C4-2B (cell line): Measurements from ENCODE around the gene RAD18.

Source experiments
- H3K27ac ChIP-seq: fragments of 450-650 bp; 2 replicates; pipeline ENCODE4 v1.5.1; 2017
- ZFX ChIP-seq: fragments of 450-650 bp; IDR thresholded peaks from 2 replicates; pipeline ENCODE4 v1.6.1; 2017
- TF ChIP-seq, protein P1 (sequence below): fragments of 450-650 bp; conservative IDR thresholded peaks from 2 replicates; pipeline ENCODE4 v1.5.1; 2017; ENCODE audit warnings: mild to moderate bottlenecking

RAD18 gene

DNA sequence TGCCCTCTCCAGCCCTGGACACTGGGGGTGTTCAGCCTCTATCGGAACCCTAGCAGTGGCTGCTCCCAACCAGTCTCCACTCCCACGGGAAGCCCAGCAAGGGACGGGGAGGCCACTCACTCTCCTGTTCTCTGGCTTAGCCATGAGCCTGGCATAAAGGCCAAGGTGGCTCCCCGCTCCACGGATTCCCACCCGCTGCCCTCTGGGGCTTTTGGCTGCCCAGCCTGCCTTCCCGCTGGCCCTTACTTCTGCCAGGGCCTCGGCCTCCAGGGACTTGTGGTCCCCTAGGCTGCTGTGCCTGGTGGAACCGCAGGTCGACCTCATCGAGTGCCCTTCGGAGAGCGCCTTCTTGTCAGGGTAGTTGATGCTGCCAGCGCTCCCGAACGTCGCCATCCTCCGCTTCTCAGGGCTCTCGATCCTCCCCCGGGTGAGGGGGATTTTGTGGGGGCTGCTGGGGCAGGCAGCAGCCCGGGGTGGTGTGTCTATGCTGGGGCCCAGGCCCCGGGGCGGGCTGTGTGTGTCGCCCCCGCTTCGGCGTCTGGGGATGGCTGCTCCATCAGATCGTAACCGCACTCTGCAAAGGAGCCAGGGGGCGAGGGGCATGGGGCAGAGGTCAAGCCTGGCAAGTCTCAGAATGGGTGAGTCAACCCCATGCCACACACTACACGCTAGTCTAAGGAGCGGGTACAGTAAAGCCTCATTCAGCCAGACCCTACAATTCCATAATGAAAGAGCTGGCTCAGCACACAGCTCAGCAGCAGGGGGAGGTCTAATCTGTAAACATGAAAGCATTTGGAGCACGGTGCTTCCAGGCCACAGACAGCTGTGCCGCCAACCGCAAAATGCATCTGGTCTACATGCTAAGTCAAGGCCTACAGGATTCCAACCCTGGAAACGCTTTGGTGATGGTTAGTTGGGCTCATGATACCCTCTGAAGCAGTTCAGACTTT lies 27.3 kb upstream of the RAD18 start:
- H3K27ac ChIP-seq: no peak overlapping the region
- TF ChIP-seq, protein P1, sequence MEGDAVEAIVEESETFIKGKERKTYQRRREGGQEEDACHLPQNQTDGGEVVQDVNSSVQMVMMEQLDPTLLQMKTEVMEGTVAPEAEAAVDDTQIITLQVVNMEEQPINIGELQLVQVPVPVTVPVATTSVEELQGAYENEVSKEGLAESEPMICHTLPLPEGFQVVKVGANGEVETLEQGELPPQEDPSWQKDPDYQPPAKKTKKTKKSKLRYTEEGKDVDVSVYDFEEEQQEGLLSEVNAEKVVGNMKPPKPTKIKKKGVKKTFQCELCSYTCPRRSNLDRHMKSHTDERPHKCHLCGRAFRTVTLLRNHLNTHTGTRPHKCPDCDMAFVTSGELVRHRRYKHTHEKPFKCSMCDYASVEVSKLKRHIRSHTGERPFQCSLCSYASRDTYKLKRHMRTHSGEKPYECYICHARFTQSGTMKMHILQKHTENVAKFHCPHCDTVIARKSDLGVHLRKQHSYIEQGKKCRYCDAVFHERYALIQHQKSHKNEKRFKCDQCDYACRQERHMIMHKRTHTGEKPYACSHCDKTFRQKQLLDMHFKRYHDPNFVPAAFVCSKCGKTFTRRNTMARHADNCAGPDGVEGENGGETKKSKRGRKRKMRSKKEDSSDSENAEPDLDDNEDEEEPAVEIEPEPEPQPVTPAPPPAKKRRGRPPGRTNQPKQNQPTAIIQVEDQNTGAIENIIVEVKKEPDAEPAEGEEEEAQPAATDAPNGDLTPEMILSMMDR: no peak
- TF ChIP-seq ZFX: no peak

DNA sequence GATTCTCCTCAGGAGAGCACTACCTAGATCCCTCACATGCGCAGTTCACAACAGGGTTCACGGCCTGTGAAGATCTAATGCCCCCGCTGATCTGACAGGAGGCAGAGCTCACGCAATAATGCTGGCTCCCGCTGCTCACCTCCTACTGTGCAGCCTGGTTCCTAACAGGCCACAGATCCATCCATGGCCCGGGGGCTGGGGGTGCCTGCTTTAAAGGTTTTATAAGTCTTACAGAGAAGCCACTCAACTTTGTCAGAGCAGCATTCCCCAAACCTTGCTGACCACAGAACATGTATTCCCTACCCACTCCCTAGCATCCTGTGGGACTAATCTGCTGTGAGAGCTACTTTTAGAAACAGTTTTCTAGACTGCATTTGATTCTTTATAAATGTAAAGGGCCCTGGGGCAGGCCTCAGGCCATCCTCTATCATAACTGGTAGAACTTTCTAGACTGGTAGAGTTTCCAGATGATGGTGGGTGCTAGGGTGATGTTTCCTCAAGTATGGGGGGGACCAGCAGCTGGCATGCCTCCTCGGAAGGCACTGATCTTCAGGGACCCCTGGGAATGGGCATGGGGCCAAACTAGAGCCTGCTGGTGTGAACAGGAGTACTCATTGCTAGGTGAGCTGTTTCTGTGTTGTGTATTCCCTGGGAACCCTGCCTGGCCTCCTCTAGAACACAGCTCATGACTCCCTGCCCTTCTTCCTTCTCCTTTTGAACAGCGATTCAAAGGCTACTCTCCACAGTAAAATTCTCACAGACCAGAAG lies 25.7 kb upstream of the RAD18 start:
- TF ChIP-seq ZFX: no peak
- TF ChIP-seq, protein P1: no peak
- H3K27ac ChIP-seq: no peak overlapping the region

DNA sequence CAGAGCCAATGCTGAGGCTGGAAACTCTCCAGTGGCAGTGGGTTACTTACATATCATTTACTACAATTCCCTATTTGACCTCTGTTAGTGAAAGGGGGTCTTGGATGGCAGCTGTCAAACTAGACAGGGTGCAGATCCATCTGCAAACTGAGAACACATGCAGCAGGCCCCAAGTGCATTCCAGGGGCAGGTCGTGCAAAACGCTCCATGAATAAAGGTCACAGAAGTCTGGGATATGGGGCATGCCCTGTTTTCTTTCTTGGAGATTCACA lies 25.0 kb upstream of the RAD18 start:
- H3K27ac ChIP-seq: no peak overlapping the region
- TF ChIP-seq, protein P1: no peak
- TF ChIP-seq ZFX: no peak

DNA sequence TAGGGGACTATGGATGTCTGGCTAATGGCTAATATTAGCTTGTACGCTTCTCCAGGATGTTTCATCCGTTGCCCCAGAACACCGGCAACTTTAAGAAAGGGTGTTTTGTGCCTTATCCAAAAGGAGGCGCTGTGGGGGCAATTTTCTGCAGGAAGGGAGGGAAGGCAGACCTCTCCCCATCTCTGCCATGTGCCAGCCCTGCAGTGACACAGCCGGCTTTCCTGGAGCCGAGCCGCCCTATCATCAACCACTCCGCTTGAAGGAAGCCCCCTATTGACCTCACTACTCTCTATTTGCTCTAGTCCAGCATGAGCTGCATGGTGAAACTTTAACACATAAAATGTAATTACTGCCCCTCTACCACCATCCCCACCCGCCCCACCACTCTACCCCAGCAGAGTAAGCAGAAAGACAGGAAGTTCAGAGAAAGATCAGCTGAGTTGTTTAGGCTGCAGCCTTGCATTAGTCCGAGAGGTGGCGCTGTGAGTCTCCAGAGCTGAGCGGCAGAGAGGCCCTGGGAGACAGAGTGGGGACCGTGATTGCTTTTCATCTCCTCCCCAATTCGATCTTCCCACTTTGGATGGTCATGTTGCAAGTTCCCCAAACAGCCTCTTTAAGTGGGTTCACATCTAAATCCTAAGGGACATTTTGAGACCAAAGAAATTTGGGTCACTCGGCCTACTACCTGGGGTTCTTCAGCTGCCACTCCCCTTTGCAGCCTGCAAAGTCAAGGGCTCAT lies 24.5 kb upstream of the RAD18 start:
- no peak overlapping the region for H3K27ac ChIP-seq
- TF ChIP-seq, protein P1: peak; percentile 87
- TF ChIP-seq ZFX: no peak

DNA sequence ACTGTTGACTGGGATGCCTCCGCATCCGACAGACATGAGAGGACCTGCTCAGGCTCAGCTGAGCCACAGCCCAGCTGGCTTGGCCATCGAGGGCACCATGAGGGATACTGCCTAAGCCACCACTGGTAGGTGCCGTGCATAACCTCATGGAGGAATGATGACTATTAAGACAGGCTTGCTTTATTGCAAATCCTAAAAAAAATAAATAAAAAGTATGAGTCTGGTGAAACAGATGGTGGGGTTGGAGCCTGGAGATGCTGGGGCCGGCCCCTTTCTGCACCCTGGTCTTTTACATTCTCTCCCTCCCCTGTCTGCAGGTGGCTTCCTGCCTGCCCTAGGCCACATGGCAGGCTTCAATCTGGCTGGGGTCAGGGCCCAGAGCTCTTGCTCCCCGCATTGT lies 24.0 kb upstream of the RAD18 start:
- H3K27ac ChIP-seq: no peak overlapping the region
- TF ChIP-seq ZFX: no peak
- TF ChIP-seq, protein P1: no peak

DNA sequence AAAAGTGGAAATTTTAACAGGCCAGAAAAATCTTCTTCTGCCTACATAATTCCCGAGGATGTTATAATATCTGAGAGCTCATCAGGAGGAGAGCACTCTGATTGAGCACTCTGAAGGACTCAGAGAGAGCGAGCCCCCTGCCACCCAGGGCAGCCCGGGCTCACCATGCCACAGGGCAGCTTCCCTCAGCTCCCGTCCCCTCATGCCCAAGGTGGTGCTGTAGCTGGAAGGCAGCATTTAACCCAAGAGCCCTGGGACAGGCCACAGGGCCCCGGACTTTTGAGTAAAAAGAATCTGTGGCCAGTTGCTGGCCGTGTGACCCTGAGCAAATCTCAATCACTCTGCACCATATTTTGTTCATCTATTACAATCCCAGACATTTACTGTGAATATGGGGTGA lies 23.5 kb upstream of the RAD18 start:
- TF ChIP-seq, protein P1: no peak
- no peak for TF ChIP-seq ZFX

More for the DNA sequence above, 23.5 kb upstream of the RAD18 start:
- H3K27ac ChIP-seq: no peak overlapping the region
